HG03378 (cell line): ENCODE data around the gene WARS2.

ENCODE experiments used
- ATAC-seq: cut with Tn5 transposase; IDR thresholded peaks from one replicate; pipeline ENCODE4 v1.9.1; 2021; ENCODE audit warnings: mild to moderate bottlenecking, moderate library complexity; ENCODE audit not compliant: unreplicated experiment

WARS2 gene

GRCh38 chr1:118986555-118987467, 153.6 kb downstream of the WARS2 start:
- ATAC-seq = no peak

GRCh38 chr1:118985640-118986554, 154.6 kb downstream of the WARS2 start:
- no peak for ATAC-seq

GRCh38 chr1:118984722-118985639, 155.5 kb downstream of the WARS2 start:
- no peak for ATAC-seq

GRCh38 chr1:118984086-118984721, 156.2 kb downstream of the WARS2 start:
- ATAC-seq = no peak

GRCh38 chr1:118983558-118984041, 156.9 kb downstream of the WARS2 start:
- ATAC-seq = no peak

- no peak for ATAC-seq
Measured at GRCh38 chr1:118982821-118983557, 157.5 kb downstream of the WARS2 start.

- no peak for ATAC-seq
Measured at GRCh38 chr1:118982266-118982665, 158.2 kb downstream of the WARS2 start.

- no peak for ATAC-seq
Measured at GRCh38 chr1:118981436-118981835, 159.0 kb downstream of the WARS2 start.
